ENCODE data around the gene PVR.

PVR gene

GRCh38 chr19:44644402-44645016, 799 bp downstream of the PVR start:
- H3K27ac Mint-ChIP-seq = peak overlapping the region in 1 of 2 donors; percentile 38
- H3K27me3 Mint-ChIP-seq = peaks cover 12 to 70% of the 10 kb centered on the region in 2 donors
- peak overlapping the region; percentile 55 to 63 for H3K4me3 Mint-ChIP-seq
- H3K4me1 Mint-ChIP-seq (ENCODE audit: low read depth in 2 of 2) = peaks cover 0 to 3% of the 10 kb centered on the region in 2 donors
- H3K36me3 Mint-ChIP-seq (ENCODE audit: insufficient read depth) = no peaks in the 10 kb centered on the region
- H3K9me3 Mint-ChIP-seq = no peaks in the 10 kb centered on the region
- no peak for ATAC-seq (replicated peaks)
- DNase-seq = no peak

DNA sequence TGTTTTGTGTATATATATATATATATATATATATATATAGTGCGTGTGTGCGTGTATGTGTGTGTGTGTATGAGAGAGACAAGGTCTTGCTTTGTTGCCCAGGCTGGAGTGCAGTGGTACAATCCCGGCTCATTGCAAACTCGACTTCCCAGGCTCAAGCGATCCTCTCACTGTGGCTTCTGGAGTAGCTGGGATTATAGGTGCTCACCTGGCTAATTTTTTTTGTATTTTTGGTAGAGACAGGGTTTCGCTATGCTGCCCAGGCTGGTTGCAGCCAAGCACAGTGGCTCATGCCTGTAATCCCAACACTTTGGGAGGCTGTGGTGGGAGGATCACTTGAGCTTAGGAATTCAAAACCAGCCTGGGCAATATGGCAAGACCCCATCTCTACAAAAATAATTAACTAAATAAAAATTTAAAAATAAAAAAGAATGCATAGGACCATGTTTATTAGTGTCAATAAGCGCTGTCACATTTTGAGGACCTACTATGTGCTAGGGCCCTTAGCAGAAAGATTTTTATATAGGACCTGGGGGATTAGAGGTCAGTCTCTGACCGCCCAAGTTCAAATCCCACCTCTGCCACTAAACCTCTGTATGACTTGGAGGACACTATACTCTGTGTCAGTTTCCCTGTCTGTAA, 1.8 kb downstream of the PVR start:
- Mint-ChIP-seq H3K4me3 (no peak overlapping the region), H3K4me1 (ENCODE audit: low read depth in 2 of 2) (peaks cover 0 to 3% of the 10 kb centered on the region in 2 donors), H3K27ac (no peak overlapping the region), H3K27me3 (peaks cover 12 to 65% of the 10 kb centered on the region in 2 donors), H3K36me3 (ENCODE audit: insufficient read depth) (peaks cover under 1% of the 10 kb centered on the region), H3K9me3 (no peaks in the 10 kb centered on the region)
- DNase-seq (no peak), ATAC-seq (replicated peaks) (no peak)

DNA sequence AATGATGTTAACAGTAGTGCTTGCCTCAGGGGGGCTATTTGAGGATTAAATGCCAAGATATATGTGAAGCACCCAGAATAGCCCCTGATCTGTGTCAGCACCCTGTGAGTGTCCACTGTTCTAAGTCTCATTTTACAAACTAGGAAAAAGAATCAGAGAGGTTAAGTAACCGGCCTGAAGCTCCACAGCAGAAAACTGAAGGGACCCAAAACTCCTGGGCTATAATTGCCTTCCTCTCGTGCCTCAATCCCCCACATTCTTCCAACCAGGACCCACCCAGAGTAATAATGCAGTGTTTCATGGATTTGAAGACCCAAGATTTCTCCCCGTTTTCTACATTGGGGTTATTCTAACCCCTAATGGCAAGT, 2.3 kb downstream of the PVR start:
- H3K9me3 Mint-ChIP-seq = no peaks in the 10 kb centered on the region
- H3K4me3 Mint-ChIP-seq = no peak overlapping the region
- peaks cover 12 to 62% of the 10 kb centered on the region in 2 donors for H3K27me3 Mint-ChIP-seq
- no peak for DNase-seq
- ATAC-seq (replicated peaks) = no peak
- H3K36me3 Mint-ChIP-seq (ENCODE audit: insufficient read depth) = peaks cover 2% of the 10 kb centered on the region
- peaks cover 0 to 3% of the 10 kb centered on the region in 2 donors for H3K4me1 Mint-ChIP-seq (ENCODE audit: low read depth in 2 of 2)
- H3K27ac Mint-ChIP-seq = no peak overlapping the region

DNA sequence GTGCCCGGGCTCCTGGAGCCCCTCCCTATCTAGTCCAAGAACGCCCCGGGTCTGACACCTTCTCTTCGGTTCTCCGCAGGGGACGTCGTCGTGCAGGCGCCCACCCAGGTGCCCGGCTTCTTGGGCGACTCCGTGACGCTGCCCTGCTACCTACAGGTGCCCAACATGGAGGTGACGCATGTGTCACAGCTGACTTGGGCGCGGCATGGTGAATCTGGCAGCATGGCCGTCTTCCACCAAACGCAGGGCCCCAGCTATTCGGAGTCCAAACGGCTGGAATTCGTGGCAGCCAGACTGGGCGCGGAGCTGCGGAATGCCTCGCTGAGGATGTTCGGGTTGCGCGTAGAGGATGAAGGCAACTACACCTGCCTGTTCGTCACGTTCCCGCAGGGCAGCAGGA, 3.4 kb downstream of the PVR start:
- no peak overlapping the region for H3K4me3 Mint-ChIP-seq
- DNase-seq = no peak
- H3K36me3 Mint-ChIP-seq (ENCODE audit: insufficient read depth) = peaks cover 6% of the 10 kb centered on the region
- peaks cover 18 to 58% of the 10 kb centered on the region in 2 donors for H3K27me3 Mint-ChIP-seq
- peaks cover 0 to 3% of the 10 kb centered on the region in 2 donors for H3K4me1 Mint-ChIP-seq (ENCODE audit: low read depth in 2 of 2)
- no peaks in the 10 kb centered on the region for H3K9me3 Mint-ChIP-seq
- H3K27ac Mint-ChIP-seq = no peak overlapping the region
- ATAC-seq (replicated peaks) = no peak

DNA sequence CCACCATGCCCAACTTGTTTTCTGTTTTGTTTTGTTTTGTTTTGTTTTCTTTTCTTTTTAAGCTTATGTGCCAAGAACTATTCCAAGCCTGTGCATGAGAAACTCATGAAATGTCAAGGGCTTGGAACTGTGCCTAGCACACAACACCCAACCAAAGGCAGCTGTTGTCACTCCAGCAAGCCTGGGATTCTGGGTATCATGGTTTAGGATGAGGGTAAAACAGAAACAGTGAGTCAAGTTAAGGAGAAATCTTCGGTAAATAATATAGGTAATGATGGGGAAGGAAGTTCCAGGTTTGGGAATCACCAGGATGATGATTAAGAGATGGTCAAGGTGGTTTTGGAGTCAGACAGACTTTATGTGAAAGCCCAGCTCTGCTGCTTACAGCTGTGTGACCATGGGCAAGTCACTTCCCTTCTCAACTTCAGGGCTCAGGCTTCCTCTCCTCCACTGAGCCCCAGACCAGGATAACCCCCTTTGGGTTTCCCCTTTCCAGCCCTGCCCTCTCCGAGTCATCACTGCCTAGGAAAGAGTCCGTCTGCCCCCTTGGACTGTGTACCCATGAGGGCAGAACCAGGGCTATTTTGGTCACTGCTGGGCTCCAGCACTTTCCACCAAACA, 5.0 kb downstream of the PVR start:
- Mint-ChIP-seq H3K27me3 (peaks cover 18 to 46% of the 10 kb centered on the region in 2 donors), H3K4me3 (no peak overlapping the region), H3K27ac (no peak overlapping the region), H3K9me3 (no peaks in the 10 kb centered on the region), H3K4me1 (ENCODE audit: low read depth in 2 of 2) (no peaks in the 10 kb centered on the region), H3K36me3 (ENCODE audit: insufficient read depth) (peaks cover 9% of the 10 kb centered on the region)
- DNase-seq (no peak), ATAC-seq (replicated peaks) (no peak)

DNA sequence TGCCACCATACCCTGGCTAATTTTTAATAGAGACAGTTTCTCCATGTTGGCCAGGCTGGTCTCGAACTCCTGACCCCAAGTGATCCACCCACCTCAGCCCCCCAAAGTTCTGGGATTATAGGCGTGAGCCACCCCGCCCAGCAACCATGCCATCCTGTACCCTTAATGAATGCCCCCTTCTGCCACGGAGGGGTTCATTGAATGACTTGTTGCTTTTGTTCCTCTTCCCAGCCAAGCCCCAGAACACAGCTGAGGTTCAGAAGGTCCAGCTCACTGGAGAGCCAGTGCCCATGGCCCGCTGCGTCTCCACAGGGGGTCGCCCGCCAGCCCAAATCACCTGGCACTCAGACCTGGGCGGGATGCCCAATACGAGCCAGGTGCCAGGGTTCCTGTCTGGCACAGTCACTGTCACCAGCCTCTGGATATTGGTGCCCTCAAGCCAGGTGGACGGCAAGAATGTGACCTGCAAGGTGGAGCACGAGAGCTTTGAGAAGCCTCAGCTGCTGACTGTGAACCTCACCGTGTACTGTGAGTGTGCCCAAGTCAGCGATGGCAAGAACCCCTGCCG, 6.0 kb downstream of the PVR start:
- Mint-ChIP-seq H3K9me3 (no peaks in the 10 kb centered on the region), H3K27ac (no peak overlapping the region), H3K4me1 (ENCODE audit: low read depth in 2 of 2) (peaks cover 0 to 3% of the 10 kb centered on the region in 2 donors), H3K36me3 (ENCODE audit: insufficient read depth) (peaks cover 9% of the 10 kb centered on the region), H3K27me3 (peaks cover 18 to 46% of the 10 kb centered on the region in 2 donors), H3K4me3 (no peak overlapping the region)
- DNase-seq (no peak), ATAC-seq (replicated peaks) (no peak)

GRCh38 chr19:44653343-44653742, 9.6 kb downstream of the PVR start:
- no peak overlapping the region for H3K27ac Mint-ChIP-seq

DNA sequence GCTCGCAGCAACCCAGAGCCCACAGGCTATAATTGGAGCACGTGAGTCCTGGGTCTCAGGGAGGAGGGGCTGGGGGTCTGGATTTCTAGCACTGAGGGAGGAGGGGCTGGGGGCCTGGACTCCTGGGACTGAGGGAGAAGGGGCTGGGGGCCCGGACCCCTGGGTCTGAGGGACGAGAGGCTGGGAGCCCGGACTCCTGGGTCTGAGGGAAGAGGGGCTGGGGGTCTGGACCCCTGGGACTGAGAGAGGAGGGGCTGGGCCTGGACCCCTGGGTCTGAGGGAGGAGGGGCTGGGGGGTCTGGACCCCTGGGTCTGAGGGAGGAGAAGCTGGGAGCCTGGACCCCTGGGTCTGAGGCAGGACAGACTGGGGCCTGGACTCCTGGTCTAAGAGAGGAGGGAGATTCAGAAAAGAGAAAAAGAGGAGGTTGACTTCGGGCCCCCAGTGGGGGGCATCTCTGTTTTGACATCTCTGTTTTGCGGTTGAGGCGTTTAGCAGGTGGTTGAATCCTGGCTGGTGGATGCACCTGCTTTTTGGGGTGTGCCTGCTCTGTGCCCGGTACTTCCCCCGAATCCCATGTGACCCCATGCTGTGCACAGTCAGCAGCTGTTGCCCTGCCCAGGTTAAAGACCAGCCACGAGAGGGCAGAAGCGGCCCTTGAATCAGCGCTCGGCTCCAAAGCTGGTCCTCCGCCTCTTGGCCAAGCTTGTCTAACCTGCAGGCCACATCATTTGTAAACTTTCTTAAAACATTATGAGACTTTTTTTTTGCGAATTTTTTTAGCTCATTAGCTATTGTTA, 10.5 kb downstream of the PVR start:
- peaks cover 9% of the 10 kb centered on the region for H3K36me3 Mint-ChIP-seq (ENCODE audit: insufficient read depth)
- H3K9me3 Mint-ChIP-seq = no peaks in the 10 kb centered on the region
- peak; percentile 39 to 47 (median 44) for DNase-seq

More at GRCh38 chr19:44653343-44653742, 9.6 kb downstream of the PVR start:
- Mint-ChIP-seq H3K27me3 (peaks cover 7 to 36% of the 10 kb centered on the region in 2 donors), H3K4me3 (no peak overlapping the region), H3K36me3 (ENCODE audit: insufficient read depth) (peaks cover 9% of the 10 kb centered on the region), H3K4me1 (ENCODE audit: low read depth in 2 of 2) (peaks cover 3 to 6% of the 10 kb centered on the region in 2 donors), H3K9me3 (no peaks in the 10 kb centered on the region)
- no peak for DNase-seq
- ATAC-seq (replicated peaks) = no peak

DNA sequence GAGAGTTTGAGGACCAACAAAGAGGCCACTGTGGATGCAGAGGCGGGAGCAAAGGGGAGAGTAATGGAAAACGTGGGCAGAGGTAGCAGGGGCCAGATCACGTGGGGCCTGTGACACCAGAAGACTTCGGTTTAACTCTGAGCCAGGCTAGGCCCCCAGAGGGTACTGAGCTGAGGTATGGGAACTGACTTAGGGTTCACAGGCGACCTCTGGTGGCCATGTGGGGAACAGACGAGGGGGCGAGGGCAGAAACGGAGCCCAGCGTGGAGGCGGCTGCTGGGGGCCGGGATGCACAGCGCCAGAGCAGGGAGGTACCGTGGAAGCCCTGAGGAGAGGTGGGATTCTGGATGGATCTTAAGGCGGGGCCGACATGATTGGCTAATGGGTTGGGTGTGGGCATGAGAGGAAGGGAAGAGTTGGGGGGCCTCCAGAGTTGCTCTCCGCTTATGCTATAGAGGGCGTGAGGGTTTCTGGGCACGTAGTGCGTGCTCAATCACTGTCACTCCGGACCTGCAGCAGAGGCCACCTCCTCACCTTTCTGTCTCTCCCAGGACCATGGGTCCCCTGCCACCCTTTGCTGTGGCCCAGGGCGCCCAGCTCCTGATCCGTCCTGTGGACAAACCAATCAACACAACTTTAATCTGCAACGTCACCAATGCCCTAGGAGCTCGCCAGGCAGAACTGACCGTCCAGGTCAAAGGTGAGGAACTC, 13.7 kb downstream of the PVR start:
- ATAC-seq (replicated peaks) (peak; percentile 53), DNase-seq (peak; percentile 44 to 54 (median 47))
- no peak overlapping the region for H3K4me3 Mint-ChIP-seq
- peaks cover 3 to 6% of the 10 kb centered on the region in 2 donors for H3K4me1 Mint-ChIP-seq (ENCODE audit: low read depth in 2 of 2)
- H3K36me3 Mint-ChIP-seq (ENCODE audit: insufficient read depth) = peaks cover 2% of the 10 kb centered on the region
- H3K9me3 Mint-ChIP-seq = no peaks in the 10 kb centered on the region
- H3K27ac Mint-ChIP-seq = no peak overlapping the region
- H3K27me3 Mint-ChIP-seq = peaks cover 0 to 38% of the 10 kb centered on the region in 2 donors

More for the DNA sequence above, 10.5 kb downstream of the PVR start:
- Mint-ChIP-seq H3K27ac (no peak overlapping the region), H3K27me3 (peaks cover 7 to 35% of the 10 kb centered on the region in 2 donors), H3K4me1 (ENCODE audit: low read depth in 2 of 2) (peaks cover 3 to 6% of the 10 kb centered on the region in 2 donors), H3K4me3 (no peak overlapping the region)
- peak; percentile 98 for ATAC-seq (replicated peaks)

GRCh38 chr19:44658069-44658733, 14.5 kb downstream of the PVR start:
- H3K27ac Mint-ChIP-seq = no peak overlapping the region
- H3K9me3 Mint-ChIP-seq = no peaks in the 10 kb centered on the region
- H3K4me1 Mint-ChIP-seq (ENCODE audit: low read depth in 2 of 2) = peaks cover 3 to 6% of the 10 kb centered on the region in 2 donors
- DNase-seq (no peak), ATAC-seq (replicated peaks) (no peak)
- peaks cover 0 to 44% of the 10 kb centered on the region in 2 donors for H3K27me3 Mint-ChIP-seq
- peaks cover 2% of the 10 kb centered on the region for H3K36me3 Mint-ChIP-seq (ENCODE audit: insufficient read depth)
- no peak overlapping the region for H3K4me3 Mint-ChIP-seq

DNA sequence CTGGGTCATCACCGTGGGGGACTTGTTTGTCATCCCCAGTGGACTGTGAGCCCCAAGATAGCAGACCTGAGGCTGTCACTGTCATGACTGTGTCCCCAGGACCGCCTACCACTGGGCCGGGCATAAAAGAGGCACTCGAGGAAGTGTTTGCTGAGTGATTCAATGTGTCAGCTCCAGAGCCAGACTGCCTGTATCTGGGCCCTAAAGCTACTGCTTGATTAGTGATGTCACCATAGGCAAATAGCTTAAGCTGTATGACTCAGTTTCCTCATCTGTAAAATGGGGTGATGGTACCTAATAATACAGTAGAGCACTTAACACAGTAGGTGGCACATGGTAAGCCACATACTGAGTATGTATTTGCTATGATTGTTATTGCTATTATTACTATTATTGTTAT, 16.4 kb downstream of the PVR start:
- Mint-ChIP-seq H3K4me3 (no peak overlapping the region), H3K4me1 (ENCODE audit: low read depth in 2 of 2) (peaks cover 0 to 6% of the 10 kb centered on the region in 2 donors), H3K27ac (no peak overlapping the region), H3K27me3 (peaks cover 0 to 44% of the 10 kb centered on the region in 2 donors), H3K36me3 (ENCODE audit: insufficient read depth) (no peaks in the 10 kb centered on the region), H3K9me3 (no peaks in the 10 kb centered on the region)
- no peak for ATAC-seq (replicated peaks)
- DNase-seq = no peak

GRCh38 chr19:44661205-44661604, 17.5 kb downstream of the PVR start:
- peaks cover 0 to 6% of the 10 kb centered on the region in 2 donors for H3K4me1 Mint-ChIP-seq (ENCODE audit: low read depth in 2 of 2)
- ATAC-seq (replicated peaks) (no peak), DNase-seq (no peak)
- H3K4me3 Mint-ChIP-seq = no peak overlapping the region
- no peak overlapping the region for H3K27ac Mint-ChIP-seq
- peaks cover 0 to 41% of the 10 kb centered on the region in 2 donors for H3K27me3 Mint-ChIP-seq
- no peaks in the 10 kb centered on the region for H3K36me3 Mint-ChIP-seq (ENCODE audit: insufficient read depth)
- H3K9me3 Mint-ChIP-seq = no peaks in the 10 kb centered on the region
